Esophagus (tissue), 2 donors: ENCODE results near the gene BICRA. TPM values are rescaled to one million over a fixed set of nuclear protein-coding genes. Genes with fewer than 3 reads are reported as not detected.
A peak's percentile ranks its signal among the peaks of the same experiment; 100 is the strongest.
"Not testable (repeated sequence)": the region's sequence is repeated elsewhere in the genome, so short reads cannot be mapped to it uniquely, and the experiment has no call there.

Source experiments
- H3K27ac ChIP-seq, 2 donors: one replicate each; pipeline ENCODE4 v1.5.1; 2013; ENCODE audit warnings: low read depth in 2 of 2, mild to moderate bottlenecking in 2 of 2, inconsistent platforms in 1 of 2, low read length in 1 of 2, moderate library complexity in 1 of 2
- H3K27me3 ChIP-seq, 2 donors: one replicate each; pipeline ENCODE4 v1.6.1; 2013; ENCODE audit warnings: low read length in 2 of 2, control low read depth in 1 of 2, mild to moderate bottlenecking in 1 of 2; ENCODE audit not compliant: insufficient read depth in 2 of 2, control insufficient read depth in 1 of 2
- H3K36me3 ChIP-seq, 2 donors: one replicate each; pipeline ENCODE4 v1.6.1; 2013; ENCODE audit warnings: low read length in 1 of 2; ENCODE audit not compliant: control insufficient read depth in 2 of 2, insufficient read depth in 2 of 2
- H3K4me1 ChIP-seq, 2 donors: one replicate each; pipeline ENCODE4 v1.6.1; 2013; ENCODE audit warnings: low read length in 1 of 2; ENCODE audit not compliant: control insufficient read depth in 2 of 2, insufficient read depth in 2 of 2
- H3K4me3 ChIP-seq, 2 donors: one replicate each; pipeline ENCODE4 v1.5.1; 2013; ENCODE audit warnings: low read length in 2 of 2, mild to moderate bottlenecking in 2 of 2, low read depth in 1 of 2, moderate library complexity in 1 of 2
- H3K9me3 ChIP-seq, 2 donors: one replicate each; pipeline ENCODE4 v1.6.1; 2013; ENCODE audit warnings: mild to moderate bottlenecking in 2 of 2, low read depth in 1 of 2, low read length in 1 of 2, moderate library complexity in 1 of 2; ENCODE audit not compliant: control insufficient read depth in 2 of 2, insufficient read depth in 1 of 2
- WGBS, 2 donors: extraction: QIAGEN DNeasy Blood & Tissue Kit; methylation state at CpG; one replicate each; pipeline ENCODE4 v1.1.7; 2013; 5-methylcytosine and 5-hydroxymethylcytosine counted together
- polyA plus RNA-seq, 2 donors: library from polyadenylated mRNA; stranded (reverse); fragments of 200-250 nt; gene quantifications; one replicate each; pipeline ENCODE4 v1.2.3, GENCODE V29; 2013
- donor health status: healthy with polysubstance abuse.
- donor health status: Bipolar disorder and iron deficiency.

BICRA gene
- polyA plus RNA-seq, 2 donors = 4.0 to 8.5 TPM

- Histone ChIP-seq H3K36me3 (no peaks in the 10 kb centered on the region), H3K4me3 (no peak overlapping the region), H3K4me1 (peaks cover 8 to 9% of the 10 kb centered on the region in 2 donors), H3K27me3 (no peaks in the 10 kb centered on the region), H3K9me3 (no peaks in the 10 kb centered on the region), H3K27ac (peak overlapping the region in 1 of 2 donors; percentile 56)
- 76 to 79% methylated on average over 7 of the region's 7 CpGs for WGBS, 2 donors
Measured at GRCh38 chr19:47625650-47626049, 16.7 kb downstream of the BICRA start.

DNA sequence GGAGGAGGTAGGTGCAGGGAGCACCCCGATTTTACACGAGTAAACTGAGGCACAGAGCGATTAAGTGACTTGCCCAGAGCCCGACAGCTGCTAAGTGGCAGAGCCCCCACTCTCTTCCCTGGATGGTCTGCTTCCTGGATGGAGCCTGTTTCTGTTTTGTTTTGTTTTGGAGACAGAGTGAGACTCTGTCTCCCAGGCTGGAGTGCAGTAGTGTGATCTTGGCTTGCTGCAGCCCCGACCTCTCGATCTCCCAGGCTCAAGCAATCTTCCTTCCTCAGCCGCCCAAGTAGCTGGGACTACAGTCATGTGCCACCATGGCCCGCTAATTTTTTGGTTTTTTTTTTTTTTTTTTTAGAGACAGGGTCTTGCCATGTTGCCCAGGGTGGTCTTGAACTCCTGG, 17.3 kb downstream of the BICRA start:
- Histone ChIP-seq H3K27me3 (no peaks in the 10 kb centered on the region), H3K4me3 (no peak overlapping the region), H3K9me3 (no peaks in the 10 kb centered on the region), H3K27ac (peak overlapping the region in 1 of 2 donors; percentile 56), H3K36me3 (no peaks in the 10 kb centered on the region), H3K4me1 (peaks cover 7 to 9% of the 10 kb centered on the region in 2 donors)
- 63 to 70% methylated on average over 8 of the region's 8 CpGs for WGBS, 2 donors

GRCh38 chr19:47628078-47628771, 19.3 kb downstream of the BICRA start:
- Histone ChIP-seq H3K27ac (no peak overlapping the region), H3K36me3 (no peaks in the 10 kb centered on the region), H3K4me1 (peaks cover 7 to 9% of the 10 kb centered on the region in 2 donors), H3K4me3 (no peak overlapping the region), H3K9me3 (no peaks in the 10 kb centered on the region), H3K27me3 (no peaks in the 10 kb centered on the region)
- WGBS, 2 donors = 61 to 80% methylated on average over 4 of the region's 4 CpGs

DNA sequence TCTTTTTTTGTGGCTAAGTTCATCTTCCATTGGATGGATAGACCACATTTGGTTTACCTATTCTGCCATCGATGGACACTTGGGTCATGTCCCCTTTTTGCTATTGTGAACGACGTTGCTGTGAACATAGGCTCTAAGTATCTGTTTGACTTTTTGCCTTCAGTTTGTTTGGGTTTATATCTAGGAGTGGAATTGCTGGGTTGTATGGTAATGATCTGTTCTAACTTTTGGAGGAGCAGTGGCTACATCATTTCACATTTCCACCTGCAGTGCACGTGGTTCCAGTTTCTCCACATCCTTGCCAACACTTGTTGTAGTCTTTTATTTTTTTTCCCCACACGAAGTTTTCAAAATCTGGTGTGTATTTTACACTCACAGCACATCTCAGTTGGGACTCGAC, 21.7 kb downstream of the BICRA start:
- Histone ChIP-seq H3K27me3 (no peaks in the 10 kb centered on the region), H3K9me3 (no peaks in the 10 kb centered on the region), H3K36me3 (no peaks in the 10 kb centered on the region), H3K4me1 (peaks cover 7 to 9% of the 10 kb centered on the region in 2 donors), H3K27ac (no peak overlapping the region), H3K4me3 (no peak overlapping the region)
- WGBS, 2 donors = 94 to 97% methylated on average over 6 of the region's 6 CpGs

GRCh38 chr19:47631681-47632446, 22.9 kb downstream of the BICRA start:
- WGBS, 2 donors = 86 to 88% methylated on average over 18 of the region's 18 CpGs
- no peaks in the 10 kb centered on the region for H3K9me3 ChIP-seq
- peaks cover 3 to 9% of the 10 kb centered on the region in 2 donors for H3K4me1 ChIP-seq
- peaks cover 0 to 3% of the 10 kb centered on the region in 2 donors for H3K36me3 ChIP-seq
- peak overlapping the region in 1 of 2 donors; percentile 26 for H3K27ac ChIP-seq
- no peak overlapping the region for H3K4me3 ChIP-seq
- no peaks in the 10 kb centered on the region for H3K27me3 ChIP-seq

DNA sequence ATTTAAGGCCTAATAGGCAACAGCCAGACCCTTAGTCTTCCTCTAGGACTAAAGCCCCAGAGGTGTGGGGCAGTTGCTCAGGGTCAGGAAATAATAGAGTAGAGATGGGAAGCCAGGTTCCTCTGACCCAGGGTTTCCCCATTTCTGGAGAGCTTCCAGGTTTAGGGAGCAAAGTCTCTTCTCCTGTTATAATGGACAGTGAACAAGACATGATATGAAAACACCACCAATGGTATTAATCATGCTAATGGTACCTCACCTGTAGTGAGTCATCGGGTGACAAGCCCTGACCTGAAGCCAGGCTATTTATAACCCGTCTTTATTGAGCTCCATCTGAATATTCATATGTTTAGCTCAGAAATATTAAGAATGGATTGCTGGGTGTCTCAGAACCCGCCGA, 24.6 kb downstream of the BICRA start:
- H3K9me3 ChIP-seq = no peaks in the 10 kb centered on the region
- H3K27ac ChIP-seq = peak overlapping the region; percentile 11 to 35
- peaks cover 3 to 9% of the 10 kb centered on the region in 2 donors for H3K4me1 ChIP-seq
- no peak overlapping the region for H3K4me3 ChIP-seq
- WGBS, 2 donors = 67% methylated on average over 4 of the region's 4 CpGs
- H3K36me3 ChIP-seq = peaks cover 0 to 3% of the 10 kb centered on the region in 2 donors
- H3K27me3 ChIP-seq = no peaks in the 10 kb centered on the region

DNA sequence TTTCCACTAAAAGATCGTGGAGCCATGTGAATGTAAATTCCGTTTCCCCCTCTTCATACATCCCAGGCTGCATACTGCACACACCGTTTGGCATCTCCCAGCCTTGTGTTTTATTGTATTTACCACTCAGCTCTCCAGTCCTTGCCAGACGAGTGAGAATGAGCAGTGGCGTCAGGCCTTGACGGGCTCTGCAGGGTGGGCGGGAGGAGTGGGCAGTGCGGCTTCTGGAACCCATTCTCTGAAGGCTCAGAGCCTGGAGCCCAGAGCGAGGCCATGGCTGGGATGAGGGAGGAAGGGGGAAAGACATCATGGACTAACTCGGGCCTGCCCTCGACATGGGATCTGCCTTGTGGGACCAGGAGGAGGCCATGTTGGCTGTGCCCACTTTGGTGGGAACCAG, 25.1 kb downstream of the BICRA start:
- Histone ChIP-seq H3K4me3 (no peak overlapping the region), H3K9me3 (no peaks in the 10 kb centered on the region), H3K36me3 (peaks cover 0 to 3% of the 10 kb centered on the region in 2 donors), H3K4me1 (peaks cover 3 to 9% of the 10 kb centered on the region in 2 donors), H3K27me3 (no peaks in the 10 kb centered on the region), H3K27ac (no peak overlapping the region)
- WGBS, 2 donors = 84 to 85% methylated on average over 11 of the region's 11 CpGs

DNA sequence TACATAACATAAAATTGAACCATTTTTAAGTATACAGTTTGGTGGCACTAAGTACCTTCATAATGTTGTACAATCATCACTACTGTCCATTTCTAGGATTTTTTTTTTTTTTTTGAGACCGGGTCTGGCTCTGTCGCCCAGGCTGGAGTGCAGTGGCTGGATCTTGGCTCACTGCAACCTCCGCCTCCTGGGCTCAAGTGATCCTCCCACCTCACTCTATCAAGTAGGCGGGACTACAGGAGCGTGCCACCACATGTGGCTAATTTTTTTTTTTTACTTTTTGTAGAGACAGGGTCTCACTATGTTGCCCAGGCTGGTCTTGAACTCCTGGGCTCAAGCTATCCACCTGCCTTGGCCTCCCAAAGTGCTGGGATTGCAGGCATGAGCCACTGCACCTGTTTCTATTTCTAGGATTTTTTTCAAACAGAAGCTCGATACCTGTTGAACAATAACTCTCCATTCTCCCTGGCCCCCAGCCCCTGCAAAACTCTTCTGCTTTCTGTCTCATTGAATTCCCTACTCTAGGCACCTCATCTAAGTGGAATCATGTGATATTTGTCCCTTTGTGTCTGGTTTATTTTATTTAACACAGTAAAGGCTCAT, 26.3 kb downstream of the BICRA start:
- H3K36me3 ChIP-seq, H3K4me3 ChIP-seq, H3K4me1 ChIP-seq, H3K27me3 ChIP-seq, H3K27ac ChIP-seq, H3K9me3 ChIP-seq: not testable (repeated sequence)
- 70 to 87% methylated on average over 6 of the region's 6 CpGs for WGBS, 2 donors

DNA sequence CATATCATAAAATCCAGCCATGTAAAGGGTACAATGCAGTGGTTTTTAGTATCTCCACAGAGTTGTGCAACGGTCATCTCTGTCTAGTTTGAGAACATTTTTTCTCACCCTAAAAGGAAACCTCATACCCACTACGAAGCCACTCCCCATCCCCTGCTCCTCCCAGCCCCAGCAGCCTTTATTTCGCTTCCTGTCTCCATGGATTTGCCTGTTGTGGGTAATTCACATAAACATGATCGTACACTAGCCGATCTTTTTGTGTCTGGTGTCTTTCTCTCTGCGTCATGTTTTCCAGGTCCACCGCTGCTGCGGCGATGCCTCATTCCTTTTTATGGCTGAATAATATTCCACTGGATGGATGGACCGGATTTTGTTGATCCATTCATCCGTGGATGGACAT, 28.6 kb downstream of the BICRA start:
- Histone ChIP-seq H3K4me3 (no peak overlapping the region), H3K4me1 (peaks cover 3 to 9% of the 10 kb centered on the region in 2 donors), H3K27me3 (no peaks in the 10 kb centered on the region), H3K36me3 (peaks cover 0 to 3% of the 10 kb centered on the region in 2 donors), H3K9me3 (no peaks in the 10 kb centered on the region), H3K27ac (peak overlapping the region in 1 of 2 donors; percentile 34)
- WGBS, 2 donors = 81 to 90% methylated on average over 11 of the region's 11 CpGs
